ENCODE results near the gene CENPQ. TPM values are rescaled to one million over a fixed set of nuclear protein-coding genes. Genes with fewer than 3 reads are reported as not detected.
A peak's percentile ranks its signal among the peaks of the same experiment; 100 is the strongest.

The CENPQ gene
- total and polyA plus RNA-seq, 2 of the 13 experiments (the other 11 are each of a cell fraction or from before 2014, with no cell fraction given), result 9.1 to 20.1 TPM

DNA sequence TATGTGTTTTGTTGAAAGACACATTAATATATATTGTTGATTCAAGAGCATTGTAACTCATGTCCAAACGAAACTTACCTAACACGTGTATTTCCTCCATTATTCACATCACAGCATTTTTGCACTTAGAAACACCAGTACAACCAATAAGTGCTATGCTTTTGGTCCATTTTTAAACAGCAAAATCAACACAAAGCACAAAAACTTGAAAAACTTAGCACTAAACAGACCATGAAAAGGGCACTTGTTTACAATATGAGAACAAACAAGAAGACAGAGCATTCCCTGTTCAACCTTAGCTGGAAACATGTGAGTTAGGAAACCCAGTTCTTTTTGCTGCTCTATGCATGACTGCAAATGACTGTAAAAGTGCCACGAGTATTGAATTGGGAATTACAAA is 46.2 kb downstream of the CENPQ start (continued):
- TF ChIP-seq MTA3 (CRISPR knock-in tag; IDR thresholded peaks at IDR 0.05) (no peak), TP53 (CRISPR knock-in tag; conservative IDR thresholded peaks at IDR 0.05) (no peak), FLYWCH1 (CRISPR knock-in tag; IDR thresholded peaks at IDR 0.05) (no peak), ZNF484 (CRISPR knock-in tag; IDR thresholded peaks at IDR 0.05; ENCODE audit: borderline replicate concordance, low read depth) (no peak), WIZ (CRISPR knock-in tag; IDR thresholded peaks at IDR 0.05) (no peak), NKX3-1 (CRISPR knock-in tag; IDR thresholded peaks at IDR 0.05) (no peak), MED1 (CRISPR knock-in tag; IDR thresholded peaks at IDR 0.05) (0 out of 2 replicates have a peak, but pooled peaks have one; percentile 41), RORA (CRISPR knock-in tag; IDR thresholded peaks at IDR 0.05) (no peak), HHEX (CRISPR knock-in tag; IDR thresholded peaks at IDR 0.05) (no peak), ZFP1 (CRISPR knock-in tag; IDR thresholded peaks at IDR 0.05) (no peak), ETV6 (CRISPR knock-in tag; conservative IDR thresholded peaks at IDR 0.05) (no peak), EZH2 (conservative IDR thresholded peaks at IDR 0.05; ENCODE audit: low read depth, low read length) (no peak)
- TF ChIP-seq, protein P1, sequence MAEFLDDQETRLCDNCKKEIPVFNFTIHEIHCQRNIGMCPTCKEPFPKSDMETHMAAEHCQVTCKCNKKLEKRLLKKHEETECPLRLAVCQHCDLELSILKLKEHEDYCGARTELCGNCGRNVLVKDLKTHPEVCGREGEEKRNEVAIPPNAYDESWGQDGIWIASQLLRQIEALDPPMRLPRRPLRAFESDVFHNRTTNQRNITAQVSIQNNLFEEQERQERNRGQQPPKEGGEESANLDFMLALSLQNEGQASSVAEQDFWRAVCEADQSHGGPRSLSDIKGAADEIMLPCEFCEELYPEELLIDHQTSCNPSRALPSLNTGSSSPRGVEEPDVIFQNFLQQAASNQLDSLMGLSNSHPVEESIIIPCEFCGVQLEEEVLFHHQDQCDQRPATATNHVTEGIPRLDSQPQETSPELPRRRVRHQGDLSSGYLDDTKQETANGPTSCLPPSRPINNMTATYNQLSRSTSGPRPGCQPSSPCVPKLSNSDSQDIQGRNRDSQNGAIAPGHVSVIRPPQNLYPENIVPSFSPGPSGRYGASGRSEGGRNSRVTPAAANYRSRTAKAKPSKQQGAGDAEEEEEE (CRISPR knock-in tag; IDR thresholded peaks at IDR 0.05; ENCODE audit: borderline replicate concordance), result no peak
- TF ChIP-seq, protein P2, sequence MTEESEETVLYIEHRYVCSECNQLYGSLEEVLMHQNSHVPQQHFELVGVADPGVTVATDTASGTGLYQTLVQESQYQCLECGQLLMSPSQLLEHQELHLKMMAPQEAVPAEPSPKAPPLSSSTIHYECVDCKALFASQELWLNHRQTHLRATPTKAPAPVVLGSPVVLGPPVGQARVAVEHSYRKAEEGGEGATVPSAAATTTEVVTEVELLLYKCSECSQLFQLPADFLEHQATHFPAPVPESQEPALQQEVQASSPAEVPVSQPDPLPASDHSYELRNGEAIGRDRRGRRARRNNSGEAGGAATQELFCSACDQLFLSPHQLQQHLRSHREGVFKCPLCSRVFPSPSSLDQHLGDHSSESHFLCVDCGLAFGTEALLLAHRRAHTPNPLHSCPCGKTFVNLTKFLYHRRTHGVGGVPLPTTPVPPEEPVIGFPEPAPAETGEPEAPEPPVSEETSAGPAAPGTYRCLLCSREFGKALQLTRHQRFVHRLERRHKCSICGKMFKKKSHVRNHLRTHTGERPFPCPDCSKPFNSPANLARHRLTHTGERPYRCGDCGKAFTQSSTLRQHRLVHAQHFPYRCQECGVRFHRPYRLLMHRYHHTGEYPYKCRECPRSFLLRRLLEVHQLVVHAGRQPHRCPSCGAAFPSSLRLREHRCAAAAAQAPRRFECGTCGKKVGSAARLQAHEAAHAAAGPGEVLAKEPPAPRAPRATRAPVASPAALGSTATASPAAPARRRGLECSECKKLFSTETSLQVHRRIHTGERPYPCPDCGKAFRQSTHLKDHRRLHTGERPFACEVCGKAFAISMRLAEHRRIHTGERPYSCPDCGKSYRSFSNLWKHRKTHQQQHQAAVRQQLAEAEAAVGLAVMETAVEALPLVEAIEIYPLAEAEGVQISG (CRISPR knock-in tag; IDR thresholded peaks at IDR 0.05), result no peak
- TF ChIP-seq, protein P3, sequence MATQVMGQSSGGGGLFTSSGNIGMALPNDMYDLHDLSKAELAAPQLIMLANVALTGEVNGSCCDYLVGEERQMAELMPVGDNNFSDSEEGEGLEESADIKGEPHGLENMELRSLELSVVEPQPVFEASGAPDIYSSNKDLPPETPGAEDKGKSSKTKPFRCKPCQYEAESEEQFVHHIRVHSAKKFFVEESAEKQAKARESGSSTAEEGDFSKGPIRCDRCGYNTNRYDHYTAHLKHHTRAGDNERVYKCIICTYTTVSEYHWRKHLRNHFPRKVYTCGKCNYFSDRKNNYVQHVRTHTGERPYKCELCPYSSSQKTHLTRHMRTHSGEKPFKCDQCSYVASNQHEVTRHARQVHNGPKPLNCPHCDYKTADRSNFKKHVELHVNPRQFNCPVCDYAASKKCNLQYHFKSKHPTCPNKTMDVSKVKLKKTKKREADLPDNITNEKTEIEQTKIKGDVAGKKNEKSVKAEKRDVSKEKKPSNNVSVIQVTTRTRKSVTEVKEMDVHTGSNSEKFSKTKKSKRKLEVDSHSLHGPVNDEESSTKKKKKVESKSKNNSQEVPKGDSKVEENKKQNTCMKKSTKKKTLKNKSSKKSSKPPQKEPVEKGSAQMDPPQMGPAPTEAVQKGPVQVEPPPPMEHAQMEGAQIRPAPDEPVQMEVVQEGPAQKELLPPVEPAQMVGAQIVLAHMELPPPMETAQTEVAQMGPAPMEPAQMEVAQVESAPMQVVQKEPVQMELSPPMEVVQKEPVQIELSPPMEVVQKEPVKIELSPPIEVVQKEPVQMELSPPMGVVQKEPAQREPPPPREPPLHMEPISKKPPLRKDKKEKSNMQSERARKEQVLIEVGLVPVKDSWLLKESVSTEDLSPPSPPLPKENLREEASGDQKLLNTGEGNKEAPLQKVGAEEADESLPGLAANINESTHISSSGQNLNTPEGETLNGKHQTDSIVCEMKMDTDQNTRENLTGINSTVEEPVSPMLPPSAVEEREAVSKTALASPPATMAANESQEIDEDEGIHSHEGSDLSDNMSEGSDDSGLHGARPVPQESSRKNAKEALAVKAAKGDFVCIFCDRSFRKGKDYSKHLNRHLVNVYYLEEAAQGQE (IDR thresholded peaks at IDR 0.05; ENCODE audit: borderline replicate concordance in 1 of 2, low read depth in 1 of 2, low read length in 2 of 2), result no peak
- TF ChIP-seq, protein P4, sequence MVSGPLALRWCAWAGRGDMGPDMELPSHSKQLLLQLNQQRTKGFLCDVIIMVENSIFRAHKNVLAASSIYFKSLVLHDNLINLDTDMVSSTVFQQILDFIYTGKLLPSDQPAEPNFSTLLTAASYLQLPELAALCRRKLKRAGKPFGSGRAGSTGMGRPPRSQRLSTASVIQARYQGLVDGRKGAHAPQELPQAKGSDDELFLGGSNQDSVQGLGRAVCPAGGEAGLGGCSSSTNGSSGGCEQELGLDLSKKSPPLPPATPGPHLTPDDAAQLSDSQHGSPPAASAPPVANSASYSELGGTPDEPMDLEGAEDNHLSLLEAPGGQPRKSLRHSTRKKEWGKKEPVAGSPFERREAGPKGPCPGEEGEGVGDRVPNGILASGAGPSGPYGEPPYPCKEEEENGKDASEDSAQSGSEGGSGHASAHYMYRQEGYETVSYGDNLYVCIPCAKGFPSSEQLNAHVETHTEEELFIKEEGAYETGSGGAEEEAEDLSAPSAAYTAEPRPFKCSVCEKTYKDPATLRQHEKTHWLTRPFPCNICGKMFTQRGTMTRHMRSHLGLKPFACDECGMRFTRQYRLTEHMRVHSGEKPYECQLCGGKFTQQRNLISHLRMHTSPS (CRISPR knock-in tag; IDR thresholded peaks at IDR 0.05; ENCODE audit: low read depth), result no peak
- TF ChIP-seq, protein P5, sequence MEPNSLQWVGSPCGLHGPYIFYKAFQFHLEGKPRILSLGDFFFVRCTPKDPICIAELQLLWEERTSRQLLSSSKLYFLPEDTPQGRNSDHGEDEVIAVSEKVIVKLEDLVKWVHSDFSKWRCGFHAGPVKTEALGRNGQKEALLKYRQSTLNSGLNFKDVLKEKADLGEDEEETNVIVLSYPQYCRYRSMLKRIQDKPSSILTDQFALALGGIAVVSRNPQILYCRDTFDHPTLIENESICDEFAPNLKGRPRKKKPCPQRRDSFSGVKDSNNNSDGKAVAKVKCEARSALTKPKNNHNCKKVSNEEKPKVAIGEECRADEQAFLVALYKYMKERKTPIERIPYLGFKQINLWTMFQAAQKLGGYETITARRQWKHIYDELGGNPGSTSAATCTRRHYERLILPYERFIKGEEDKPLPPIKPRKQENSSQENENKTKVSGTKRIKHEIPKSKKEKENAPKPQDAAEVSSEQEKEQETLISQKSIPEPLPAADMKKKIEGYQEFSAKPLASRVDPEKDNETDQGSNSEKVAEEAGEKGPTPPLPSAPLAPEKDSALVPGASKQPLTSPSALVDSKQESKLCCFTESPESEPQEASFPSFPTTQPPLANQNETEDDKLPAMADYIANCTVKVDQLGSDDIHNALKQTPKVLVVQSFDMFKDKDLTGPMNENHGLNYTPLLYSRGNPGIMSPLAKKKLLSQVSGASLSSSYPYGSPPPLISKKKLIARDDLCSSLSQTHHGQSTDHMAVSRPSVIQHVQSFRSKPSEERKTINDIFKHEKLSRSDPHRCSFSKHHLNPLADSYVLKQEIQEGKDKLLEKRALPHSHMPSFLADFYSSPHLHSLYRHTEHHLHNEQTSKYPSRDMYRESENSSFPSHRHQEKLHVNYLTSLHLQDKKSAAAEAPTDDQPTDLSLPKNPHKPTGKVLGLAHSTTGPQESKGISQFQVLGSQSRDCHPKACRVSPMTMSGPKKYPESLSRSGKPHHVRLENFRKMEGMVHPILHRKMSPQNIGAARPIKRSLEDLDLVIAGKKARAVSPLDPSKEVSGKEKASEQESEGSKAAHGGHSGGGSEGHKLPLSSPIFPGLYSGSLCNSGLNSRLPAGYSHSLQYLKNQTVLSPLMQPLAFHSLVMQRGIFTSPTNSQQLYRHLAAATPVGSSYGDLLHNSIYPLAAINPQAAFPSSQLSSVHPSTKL (CRISPR knock-in tag; IDR thresholded peaks at IDR 0.05), result peak; percentile 73
